ENCODE measurements around the gene IGSF21.
A peak's percentile ranks its signal among the peaks of the same experiment; 100 is the strongest.

IGSF21 gene

DNA sequence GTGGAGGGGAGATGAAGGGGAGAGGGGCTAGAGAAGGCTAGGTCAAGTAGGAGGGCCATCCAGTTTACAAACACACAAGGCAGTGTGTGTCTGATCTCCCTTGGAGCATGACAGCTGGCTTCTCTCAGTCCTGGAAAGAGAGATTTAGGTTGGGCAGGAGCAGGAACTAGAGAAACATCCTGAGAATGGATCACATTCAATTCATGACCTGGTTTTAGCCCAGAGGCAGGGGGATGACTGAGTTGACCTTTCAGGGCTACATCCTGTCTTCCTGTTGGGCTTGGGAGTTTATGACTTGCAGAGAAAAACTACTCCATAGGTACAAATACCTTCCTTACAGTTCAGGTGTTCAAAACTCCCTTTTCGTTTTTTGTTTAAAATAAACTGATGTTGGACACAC, 97.0 kb downstream of the IGSF21 start:
- DNase-seq (ENCODE audit: low read depth, low spot score) = no peak
- in situ Hi-C loops (cut with HindIII; ENCODE audit: low sequenced_read_pairs) = no loop called here
- TF ChIP-seq, protein P1, sequence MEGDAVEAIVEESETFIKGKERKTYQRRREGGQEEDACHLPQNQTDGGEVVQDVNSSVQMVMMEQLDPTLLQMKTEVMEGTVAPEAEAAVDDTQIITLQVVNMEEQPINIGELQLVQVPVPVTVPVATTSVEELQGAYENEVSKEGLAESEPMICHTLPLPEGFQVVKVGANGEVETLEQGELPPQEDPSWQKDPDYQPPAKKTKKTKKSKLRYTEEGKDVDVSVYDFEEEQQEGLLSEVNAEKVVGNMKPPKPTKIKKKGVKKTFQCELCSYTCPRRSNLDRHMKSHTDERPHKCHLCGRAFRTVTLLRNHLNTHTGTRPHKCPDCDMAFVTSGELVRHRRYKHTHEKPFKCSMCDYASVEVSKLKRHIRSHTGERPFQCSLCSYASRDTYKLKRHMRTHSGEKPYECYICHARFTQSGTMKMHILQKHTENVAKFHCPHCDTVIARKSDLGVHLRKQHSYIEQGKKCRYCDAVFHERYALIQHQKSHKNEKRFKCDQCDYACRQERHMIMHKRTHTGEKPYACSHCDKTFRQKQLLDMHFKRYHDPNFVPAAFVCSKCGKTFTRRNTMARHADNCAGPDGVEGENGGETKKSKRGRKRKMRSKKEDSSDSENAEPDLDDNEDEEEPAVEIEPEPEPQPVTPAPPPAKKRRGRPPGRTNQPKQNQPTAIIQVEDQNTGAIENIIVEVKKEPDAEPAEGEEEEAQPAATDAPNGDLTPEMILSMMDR (IDR thresholded peaks at IDR 0.05; ENCODE audit: low read depth, low read length) = no peak
- H3K4me3 ChIP-seq (ENCODE audit: low read depth, low read length) = no peak overlapping the region

DNA sequence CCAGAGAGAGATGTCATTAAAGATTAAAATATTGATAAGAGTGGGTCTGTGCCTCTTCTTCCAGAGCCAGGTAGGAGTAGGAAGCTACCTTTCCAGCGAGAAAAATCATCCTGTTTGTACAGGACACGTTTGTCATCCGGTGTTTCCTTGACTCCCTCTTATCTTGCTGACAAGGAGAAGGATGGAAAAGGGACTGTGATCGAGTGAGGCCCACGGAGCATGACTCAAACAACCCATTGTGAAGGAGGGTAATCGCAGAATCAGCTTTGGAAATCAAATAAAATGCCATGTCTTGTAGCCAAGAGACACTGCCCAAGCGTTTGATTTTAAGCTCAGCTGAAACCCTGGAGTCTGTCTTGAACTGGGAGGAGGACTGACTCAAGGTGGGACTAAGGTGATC, 97.7 kb downstream of the IGSF21 start:
- in situ Hi-C loops (cut with HindIII; ENCODE audit: low sequenced_read_pairs) = no loop called here
- TF ChIP-seq, protein P1 (IDR thresholded peaks at IDR 0.05; ENCODE audit: low read depth, low read length) = no peak
- DNase-seq (ENCODE audit: low read depth, low spot score) = no peak
- no peak overlapping the region for H3K4me3 ChIP-seq (ENCODE audit: low read depth, low read length)

DNA sequence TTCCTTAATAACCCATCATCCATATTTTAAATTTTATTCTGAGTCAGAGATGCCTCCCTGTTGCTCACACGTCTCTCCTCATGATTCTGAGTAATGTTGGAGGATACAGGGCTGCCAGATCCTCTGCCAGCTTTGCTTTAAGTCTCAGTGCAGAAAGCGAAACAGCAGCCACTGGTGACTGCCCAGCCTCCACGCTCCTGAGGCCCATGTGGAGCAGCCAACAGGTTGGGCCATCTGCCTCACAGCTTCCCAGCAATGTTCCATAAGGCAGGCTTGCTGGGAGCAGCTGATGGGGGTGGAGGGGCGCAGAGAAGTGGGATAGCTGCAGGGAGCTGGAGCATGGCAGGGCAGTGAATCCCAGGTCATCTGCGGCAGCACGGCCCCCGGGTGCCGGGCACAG, 104.2 kb downstream of the IGSF21 start:
- no peak overlapping the region for H3K4me3 ChIP-seq (ENCODE audit: low read depth, low read length)
- no peak for DNase-seq (ENCODE audit: low read depth, low spot score)
- TF ChIP-seq, protein P1 (IDR thresholded peaks at IDR 0.05; ENCODE audit: low read depth, low read length) = no peak
- in situ Hi-C loops (cut with HindIII; ENCODE audit: low sequenced_read_pairs) = no loop called here

DNA sequence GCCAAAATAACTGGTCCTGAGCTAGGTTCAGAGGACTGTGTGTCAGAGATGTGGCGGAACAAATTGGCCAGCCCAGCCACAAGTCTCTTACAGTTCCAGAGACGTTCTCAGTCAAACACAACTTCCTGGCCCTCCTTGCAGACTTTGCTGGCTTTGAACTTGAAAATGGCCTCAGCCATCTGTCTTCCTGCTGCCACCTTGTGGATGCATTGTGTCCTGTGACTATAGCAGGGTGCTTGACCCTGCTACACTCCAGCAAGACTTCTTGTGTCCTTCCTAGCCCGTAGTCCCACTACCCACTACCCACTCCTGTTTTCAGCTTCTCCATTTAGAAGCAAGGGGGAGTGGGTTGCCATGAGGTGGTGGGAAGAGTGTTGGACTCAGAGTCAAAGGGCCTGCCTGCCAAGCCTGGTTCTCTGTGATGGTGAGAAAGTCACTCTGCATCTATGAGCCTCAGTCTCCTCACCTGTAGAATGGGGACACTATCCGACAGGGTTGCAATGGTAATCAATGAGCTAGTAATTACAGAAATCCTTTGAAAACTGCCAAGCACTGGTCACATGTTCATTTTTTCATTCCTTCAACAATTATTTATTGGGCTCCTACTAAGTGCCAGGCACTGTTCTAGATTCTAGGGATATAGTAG, 109.9 kb downstream of the IGSF21 start:
- no peak for DNase-seq (ENCODE audit: low read depth, low spot score)
- in situ Hi-C loops (cut with HindIII; ENCODE audit: low sequenced_read_pairs) = no loop called here
- H3K4me3 ChIP-seq (ENCODE audit: low read depth, low read length) = no peak overlapping the region
- TF ChIP-seq, protein P1 (IDR thresholded peaks at IDR 0.05; ENCODE audit: low read depth, low read length) = peak; percentile 11

DNA sequence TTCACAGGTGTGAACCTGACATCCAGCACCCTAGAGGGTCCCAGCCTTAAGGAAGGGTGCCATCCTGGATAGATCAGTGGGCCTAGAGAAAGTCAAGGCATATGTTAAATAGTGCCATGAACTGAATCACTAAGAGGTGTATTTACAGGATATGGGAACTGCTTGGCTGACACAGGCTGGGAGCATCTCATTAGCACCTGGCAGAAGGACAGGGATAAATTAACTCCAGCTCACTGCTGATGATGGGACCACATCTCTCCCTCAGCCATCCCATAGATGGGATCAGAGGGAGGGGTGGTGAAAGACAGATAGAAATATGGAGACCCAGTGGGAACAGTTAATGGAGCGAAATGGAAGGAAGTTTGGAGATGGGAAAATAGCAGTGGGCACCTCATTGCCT, 122.0 kb downstream of the IGSF21 start:
- no peak overlapping the region for H3K4me3 ChIP-seq (ENCODE audit: low read depth, low read length)
- TF ChIP-seq, protein P1 (IDR thresholded peaks at IDR 0.05; ENCODE audit: low read depth, low read length) = no peak
- in situ Hi-C loops (cut with HindIII; ENCODE audit: low sequenced_read_pairs) = no loop called here
- DNase-seq (ENCODE audit: low read depth, low spot score) = no peak

DNA sequence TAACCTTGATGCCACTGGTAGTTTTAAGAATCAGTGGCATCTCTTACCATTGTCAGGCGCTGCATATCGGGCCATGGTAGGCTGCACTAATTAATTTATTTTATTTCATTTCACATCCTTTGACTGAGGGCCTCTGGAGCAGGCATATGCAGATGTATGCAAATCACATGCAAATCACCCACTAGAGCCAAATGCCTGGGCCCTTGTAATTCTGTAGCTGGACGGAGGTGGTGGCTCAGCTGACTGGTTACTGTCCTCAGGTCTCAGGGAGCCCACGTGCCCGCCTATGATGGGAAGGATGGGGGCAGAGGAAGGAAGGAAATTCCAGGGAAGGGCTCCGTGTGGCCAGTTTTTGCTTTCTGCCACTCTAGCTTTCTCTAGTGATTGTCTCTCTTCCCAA, 122.7 kb downstream of the IGSF21 start:
- in situ Hi-C loops (cut with HindIII; ENCODE audit: low sequenced_read_pairs) = no loop called here
- no peak for DNase-seq (ENCODE audit: low read depth, low spot score)
- TF ChIP-seq, protein P1 (IDR thresholded peaks at IDR 0.05; ENCODE audit: low read depth, low read length) = no peak
- no peak overlapping the region for H3K4me3 ChIP-seq (ENCODE audit: low read depth, low read length)

Measured in astrocyte of the spinal cord (primary cell).